SK-MEL-5 (cell line): Measurements from ENCODE around the gene SLC41A3. TPM values are rescaled to one million over a fixed set of nuclear protein-coding genes. Genes with fewer than 3 reads are reported as not detected.
A peak's percentile ranks its signal among the peaks of the same experiment; 100 is the strongest.

Experiments
- DNase-seq: peaks from one replicate; pipeline ENCODE4 v3.0.0-alpha.2; 2016; ENCODE audit warnings: low read depth, low spot score
- in situ Hi-C: cut with HindIII; loops from 2 replicates; pipeline ENCODE4 v1.10.0; 2016; ENCODE audit warnings: low sequenced_read_pairs, high pct_unique_total_duplicates, low pct_unique_long_range_greater_than_20kb
- polyA plus RNA-seq, 2 experiments: library from polyadenylated mRNA; depleted of rRNA; stranded (reverse); fragments of >200 nt; gene quantifications; 2 replicates each; pipeline ENCODE4 v1.2.3, GENCODE V29; 2015
- total RNA-seq: library from RNA; depleted of rRNA; stranded (reverse); fragments of >200 nt; shearing (Covaris generic); gene quantifications from 2 replicates; pipeline ENCODE4 v1.2.3, GENCODE V29; 2014; rRNA removed

Gene SLC41A3
- 37.9 and 42.1 TPM in 2 replicates for total RNA-seq
- polyA plus RNA-seq (2015; cell fraction: cytosol; rRNA removed): 52.1 and 79.5 TPM in 2 replicates
- polyA plus RNA-seq (2015; cell fraction: nucleus; rRNA removed): 40.4 and 53.2 TPM in 2 replicates

GRCh38 chr3:126083913-126084767 is at the start of gene SLC41A3:
TSS of gene SLC41A3 (minus strand) at chr3:126084124. CDS start at chr3:126068219, 15,905 bp downstream.
- in situ Hi-C loops: no loop called here

DNA sequence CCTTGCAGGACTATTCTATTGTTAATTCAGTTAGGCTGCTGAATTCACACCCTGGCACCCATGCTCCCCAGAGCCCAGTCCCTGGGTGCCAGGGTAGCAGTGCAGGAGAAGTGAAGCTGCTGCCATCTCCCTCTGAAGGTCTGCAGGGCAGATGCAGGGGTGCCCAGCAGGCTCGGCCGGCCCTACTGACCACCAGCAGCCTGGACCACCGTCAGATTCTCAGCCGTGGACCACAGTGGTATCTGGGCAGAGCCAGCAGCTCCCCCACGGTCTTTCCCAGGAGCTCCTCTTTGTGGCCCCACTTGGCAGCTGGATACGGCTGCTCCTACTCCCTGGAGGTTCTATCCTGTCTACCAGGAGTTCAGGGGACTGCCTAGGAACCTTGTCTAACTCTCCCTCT is 49.7 kb upstream of the SLC41A3 start:
- no peak for DNase-seq

More at GRCh38 chr3:126083913-126084767, at the start of gene SLC41A3:
- peak; percentile 78 for DNase-seq

DNA sequence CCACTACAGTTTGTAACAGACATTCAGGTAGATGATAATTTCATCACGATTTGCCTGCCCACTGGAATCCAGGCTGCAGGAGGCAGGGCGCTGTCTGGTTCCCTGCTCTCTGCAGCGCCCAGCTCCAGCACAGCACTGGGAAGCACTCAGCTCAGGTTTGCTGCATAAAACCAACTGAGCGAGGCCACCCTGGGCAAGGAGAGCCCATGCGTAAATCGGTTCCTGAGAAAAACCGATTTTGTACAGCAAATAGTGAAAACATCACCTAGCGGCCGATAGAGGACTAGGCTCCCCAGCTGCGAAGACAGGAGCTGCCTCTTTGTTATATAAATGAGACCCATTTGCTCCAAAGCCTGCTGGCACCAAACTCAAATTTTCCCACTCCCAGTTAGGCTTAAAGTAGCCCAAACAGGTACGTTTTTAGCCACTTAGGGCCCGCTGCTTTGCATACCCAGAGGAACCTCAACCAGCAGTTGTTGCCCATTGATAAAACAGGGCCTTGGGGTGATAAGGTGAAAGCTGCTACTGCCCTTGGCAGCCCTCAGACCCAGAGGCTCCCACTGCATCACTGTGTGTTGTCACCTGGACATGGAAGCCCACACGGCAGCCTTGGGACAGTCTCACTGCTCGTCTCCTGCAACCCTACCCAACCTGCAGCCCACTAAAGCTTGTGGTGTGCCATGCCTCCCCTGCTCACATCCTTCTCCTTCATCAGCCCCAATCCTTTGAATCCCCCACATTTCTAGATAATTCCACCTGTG is 49.0 kb upstream of the SLC41A3 start:
- DNase-seq: peak; percentile 61
- in situ Hi-C loops: no loop called here

More for the DNA sequence above, 49.7 kb upstream of the SLC41A3 start:
- in situ Hi-C loops: no loop called here

DNA sequence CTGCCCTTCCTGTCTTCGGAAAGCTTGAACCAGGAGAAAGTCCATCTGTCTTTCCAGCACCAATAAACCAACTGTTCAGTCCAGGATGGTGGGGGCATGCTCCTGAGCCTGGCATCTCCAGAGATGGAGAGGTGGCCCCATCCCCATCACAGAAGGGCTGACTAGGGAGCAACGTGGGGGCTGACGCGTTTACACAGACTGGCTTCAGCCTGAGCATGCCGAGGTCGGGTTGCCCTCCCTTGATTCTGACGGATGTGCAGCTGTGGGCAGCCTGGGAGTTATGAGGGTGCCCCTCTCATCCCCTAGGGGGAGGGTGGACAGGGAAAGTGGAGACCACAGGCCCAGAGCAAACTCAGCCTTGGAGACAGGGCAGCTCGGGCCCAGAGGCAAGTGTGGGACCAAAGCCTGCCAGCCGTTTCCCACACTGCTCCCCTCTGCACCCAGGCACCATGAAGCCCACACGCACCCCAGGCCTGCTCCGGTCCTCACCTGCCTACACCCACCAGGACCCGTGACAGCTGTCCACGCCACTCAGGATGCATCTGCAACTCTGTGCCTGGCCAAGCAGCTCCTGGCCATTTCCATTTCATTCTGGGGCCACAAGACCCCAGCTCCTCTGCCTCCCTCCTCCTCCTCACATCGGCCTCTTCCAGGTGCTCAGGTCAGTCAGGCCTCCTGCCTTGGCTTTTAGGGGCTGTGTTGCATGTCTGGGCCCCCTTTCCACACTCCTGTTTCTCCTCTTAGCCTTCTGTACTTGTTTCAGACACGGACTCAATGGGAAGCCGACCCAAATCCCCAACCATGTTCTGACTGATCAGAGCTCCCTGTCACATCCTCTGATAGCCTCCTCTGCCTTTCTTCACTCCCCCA is 48.2 kb upstream of the SLC41A3 start:
- DNase-seq: no peak
- in situ Hi-C loops: no loop called here

- DNase-seq: no peak
- in situ Hi-C loops: no loop called here
Measured at GRCh38 chr3:126130981-126131745, 47.2 kb upstream of the SLC41A3 start.

DNA sequence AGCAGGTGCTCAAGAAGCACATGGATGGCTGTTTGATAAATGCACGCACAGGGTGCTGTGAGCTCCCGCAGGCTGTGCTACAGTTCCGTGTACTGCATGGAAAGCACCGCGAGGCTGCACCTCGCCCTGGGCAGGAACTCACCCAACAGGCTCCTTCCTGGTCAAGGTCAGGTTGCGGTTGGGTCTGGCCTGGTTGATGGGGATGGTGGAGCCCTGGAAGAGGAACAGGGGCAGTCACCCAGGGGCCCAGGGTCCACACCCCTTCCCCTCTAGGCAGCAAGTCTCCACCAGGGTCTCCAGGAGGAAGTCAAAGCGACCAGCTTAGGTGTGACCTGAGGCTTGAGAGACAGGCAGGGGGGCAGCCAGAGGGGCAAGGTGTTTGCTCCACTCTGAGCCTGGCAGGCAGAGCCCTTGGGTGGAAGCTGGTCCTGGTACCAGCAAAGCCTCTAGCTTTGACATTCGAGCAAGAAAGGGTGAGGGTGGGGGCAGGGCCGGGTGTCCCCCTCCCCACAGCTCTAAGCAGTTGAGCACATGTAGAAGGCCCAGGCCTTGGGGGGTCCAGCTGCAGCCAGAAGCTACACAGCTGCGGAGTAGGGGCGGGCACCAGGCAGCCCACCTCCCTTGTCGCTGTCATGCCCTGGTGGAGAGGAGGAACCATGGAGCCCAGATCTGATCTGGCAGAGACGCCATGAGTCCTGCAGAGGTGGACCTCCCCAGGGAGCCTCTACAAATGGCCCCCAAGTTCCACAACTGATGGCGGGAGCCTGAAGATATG is 46.3 kb upstream of the SLC41A3 start:
- in situ Hi-C loops: no loop called here

GRCh38 chr3:126129398-126129891 is 45.5 kb upstream of the SLC41A3 start:
- in situ Hi-C loops: no loop called here

More for the DNA sequence above, 46.3 kb upstream of the SLC41A3 start:
- DNase-seq: no peak

DNA sequence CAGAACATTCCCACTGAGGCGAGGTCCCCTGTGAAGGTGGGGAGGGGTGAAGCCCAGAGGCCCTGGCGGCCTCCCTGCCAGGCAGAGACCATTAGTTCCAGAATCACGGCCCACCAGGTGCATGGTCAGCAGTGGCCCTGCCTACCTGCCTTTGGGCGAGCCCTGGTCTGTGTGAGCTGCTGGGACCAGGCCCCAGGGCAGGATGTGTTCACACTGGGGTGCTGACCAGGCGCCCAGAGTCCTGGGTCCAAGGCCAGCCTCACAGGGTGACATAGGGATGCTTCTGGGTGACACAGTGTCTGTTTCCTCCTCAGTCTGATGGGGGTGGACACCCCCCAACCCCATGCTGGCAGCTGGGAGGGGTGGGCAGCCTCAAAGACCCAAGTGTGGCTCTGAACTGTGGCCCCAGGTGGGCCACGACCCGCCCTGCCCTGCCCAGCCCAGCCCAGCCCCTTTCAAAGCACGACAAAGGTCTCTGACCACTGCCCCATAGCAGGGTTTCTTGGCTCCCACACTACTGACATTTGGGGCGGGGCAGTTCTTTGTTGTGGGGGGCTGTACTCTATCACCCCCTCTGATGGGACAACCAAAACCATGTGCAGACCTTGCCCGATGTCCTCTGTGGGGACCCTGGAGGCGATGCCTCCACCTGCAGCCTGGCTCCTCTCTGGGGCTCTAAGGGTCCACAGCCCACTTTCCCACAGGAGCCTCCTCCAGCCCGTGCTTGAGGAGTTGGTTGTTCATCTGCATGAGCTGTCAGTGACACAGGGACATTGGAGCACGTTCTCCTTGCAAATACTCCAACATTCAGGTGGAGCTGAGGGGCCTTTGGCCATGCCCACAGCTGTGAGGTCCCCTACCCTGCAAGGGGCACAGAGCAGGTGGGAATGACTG is 44.8 kb upstream of the SLC41A3 start:
- in situ Hi-C loops: no loop called here
- DNase-seq: no peak

More at GRCh38 chr3:126129398-126129891, 45.5 kb upstream of the SLC41A3 start:
- no peak for DNase-seq

- in situ Hi-C loops: no loop called here
- DNase-seq: no peak
Measured at GRCh38 chr3:126127904-126128303, 44.0 kb upstream of the SLC41A3 start.

- in situ Hi-C loops: no loop called here
- DNase-seq: no peak
Measured at GRCh38 chr3:126127452-126127851, 43.5 kb upstream of the SLC41A3 start.

GRCh38 chr3:126126811-126127431 is 43.0 kb upstream of the SLC41A3 start:
- DNase-seq: no peak
- in situ Hi-C loops: no loop called here

DNA sequence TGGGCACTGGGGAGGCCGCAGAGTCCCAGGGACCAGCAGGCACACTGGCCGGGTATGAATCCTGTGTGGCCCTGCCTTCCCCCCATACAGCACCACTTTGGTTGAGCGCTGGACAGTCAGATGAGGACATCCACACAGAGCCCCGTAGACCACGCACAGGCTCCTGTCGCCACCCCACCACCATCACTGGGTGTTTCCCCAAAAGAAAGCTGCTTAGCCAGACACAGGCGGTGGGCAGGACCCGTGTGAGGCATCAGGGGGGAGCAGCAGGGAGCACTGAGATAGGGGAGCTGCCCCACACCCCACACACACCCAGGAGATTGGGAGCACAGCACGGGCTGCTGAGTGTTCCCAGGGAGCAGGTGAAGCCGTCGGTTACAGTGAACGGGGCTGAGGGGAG is 42.4 kb upstream of the SLC41A3 start:
- no peak for DNase-seq
- in situ Hi-C loops: no loop called here

- no peak for DNase-seq
- in situ Hi-C loops: no loop called here
Measured at GRCh38 chr3:126125781-126126251, 41.9 kb upstream of the SLC41A3 start.

DNA sequence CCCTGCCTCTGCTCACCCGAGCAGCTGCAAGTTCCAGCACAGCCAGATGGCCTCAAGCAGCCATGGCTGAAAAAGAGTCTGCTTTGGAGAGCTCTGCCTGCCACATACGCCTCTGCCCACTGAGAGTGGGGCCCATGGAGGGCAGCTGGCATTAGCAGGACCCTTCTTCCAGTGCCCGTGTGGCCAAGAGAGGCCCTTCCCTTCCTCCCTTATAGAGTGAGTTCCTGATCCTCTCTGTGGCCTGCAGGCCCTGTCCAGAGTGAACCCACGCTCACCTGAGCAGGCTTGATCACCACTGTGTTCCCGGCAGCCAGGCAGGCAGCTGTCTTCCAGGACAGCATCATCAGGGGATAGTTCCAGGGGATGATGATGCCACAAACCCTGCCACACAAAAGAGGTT is 41.4 kb upstream of the SLC41A3 start:
- in situ Hi-C loops: no loop called here
- DNase-seq: no peak

DNA sequence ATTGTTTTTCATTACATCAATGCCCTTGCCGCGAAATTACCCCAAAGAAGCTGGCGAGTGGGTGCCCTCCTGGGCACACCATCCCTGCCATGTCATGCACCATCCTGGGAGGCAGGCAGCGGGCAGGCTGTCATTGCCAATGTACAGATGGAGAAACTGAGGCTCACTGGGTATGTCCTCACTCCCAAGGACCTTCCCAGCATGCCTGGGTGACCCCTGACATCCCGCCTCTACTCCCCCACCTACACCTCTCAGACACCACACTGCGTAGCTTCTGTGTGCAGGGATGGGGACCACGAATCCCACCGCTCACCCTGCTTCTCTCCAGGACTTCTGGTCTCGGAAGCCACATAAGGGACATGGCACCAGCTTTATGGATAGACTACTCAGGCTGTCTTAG is 41.0 kb upstream of the SLC41A3 start:
- DNase-seq: no peak
- in situ Hi-C loops: no loop called here
